Cerebellar nuclear complex (tissue), 1 donor: Measurements from ENCODE around the gene GOLGA6L7.
"Not testable (repeated sequence)": the region's sequence is repeated elsewhere in the genome, so short reads cannot be mapped to it uniquely, and the experiment has no call there.

ENCODE experiments used
- DNase-seq, 2 experiments: peaks; one replicate each; lab custom pipeline; 2025; lab: John Stamatoyannopoulos, UW

The GOLGA6L7 gene

GRCh38 chr15:28844147-28844546, 4.3 kb downstream of the GOLGA6L7 start:
- DNase-seq = not testable (repeated sequence)

- DNase-seq = not testable (repeated sequence)
Observed at GRCh38 chr15:28843520-28843919, 4.9 kb downstream of the GOLGA6L7 start.

GRCh38 chr15:28842210-28842609, 6.2 kb downstream of the GOLGA6L7 start:
- not testable (repeated sequence) for DNase-seq

- DNase-seq = not testable (repeated sequence)
Observed at GRCh38 chr15:28840285-28840684, 8.2 kb downstream of the GOLGA6L7 start.

DNA sequence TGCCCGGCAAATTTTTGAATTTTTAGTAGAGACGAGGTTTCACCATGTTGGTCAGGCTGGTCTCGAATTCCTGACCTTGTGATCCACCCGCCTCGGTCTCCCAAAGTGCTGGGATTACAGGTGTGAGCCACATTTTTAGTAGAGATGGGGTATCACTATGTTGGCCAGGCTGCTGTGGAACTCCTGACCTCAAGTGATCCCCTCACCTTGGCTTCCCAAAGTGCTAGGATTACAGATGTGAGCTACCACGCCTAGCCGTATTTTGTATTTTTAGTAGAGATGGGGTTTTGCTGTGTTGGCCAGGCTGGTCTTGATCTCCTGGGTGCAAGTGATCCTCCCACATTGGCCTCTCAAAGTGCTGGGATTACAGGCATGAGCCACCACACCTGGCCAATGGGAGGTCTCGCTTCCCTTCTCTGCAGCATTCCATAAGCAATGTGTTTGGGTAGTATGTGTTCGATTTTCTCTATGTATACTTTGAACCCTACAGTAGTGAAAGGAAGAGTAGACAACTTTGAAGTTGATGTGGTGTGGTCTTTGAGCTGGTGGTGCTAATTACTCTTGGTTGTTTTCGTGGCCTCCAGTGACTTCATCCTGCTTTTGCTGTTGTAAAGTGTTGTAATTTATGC, 13.4 kb downstream of the GOLGA6L7 start:
- DNase-seq = not testable (repeated sequence)

GRCh38 chr15:28831897-28832587, 16.4 kb downstream of the GOLGA6L7 start:
- peak; percentile 17 to 79 for DNase-seq

DNA sequence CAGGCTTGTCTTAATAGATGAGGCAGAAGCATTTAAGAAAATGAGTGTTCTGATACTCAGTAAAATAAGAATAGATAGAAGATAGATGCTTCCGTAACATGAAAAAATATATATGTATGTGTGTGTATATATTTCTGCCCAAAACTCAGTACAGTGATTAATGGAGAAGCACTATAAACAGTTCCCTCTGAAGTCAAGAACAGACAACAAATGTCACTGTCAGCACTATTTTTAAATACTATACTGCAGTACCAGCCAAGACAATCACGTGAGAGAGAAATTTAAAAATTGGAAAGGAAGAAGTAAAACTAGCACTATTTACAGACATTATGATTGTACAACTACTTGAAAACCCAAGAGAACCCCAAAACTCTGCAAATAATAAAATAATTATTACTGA, 27.0 kb downstream of the GOLGA6L7 start:
- not testable (repeated sequence) for DNase-seq

GRCh38 chr15:28819930-28820295, 28.5 kb downstream of the GOLGA6L7 start:
- not testable (repeated sequence) for DNase-seq

DNA sequence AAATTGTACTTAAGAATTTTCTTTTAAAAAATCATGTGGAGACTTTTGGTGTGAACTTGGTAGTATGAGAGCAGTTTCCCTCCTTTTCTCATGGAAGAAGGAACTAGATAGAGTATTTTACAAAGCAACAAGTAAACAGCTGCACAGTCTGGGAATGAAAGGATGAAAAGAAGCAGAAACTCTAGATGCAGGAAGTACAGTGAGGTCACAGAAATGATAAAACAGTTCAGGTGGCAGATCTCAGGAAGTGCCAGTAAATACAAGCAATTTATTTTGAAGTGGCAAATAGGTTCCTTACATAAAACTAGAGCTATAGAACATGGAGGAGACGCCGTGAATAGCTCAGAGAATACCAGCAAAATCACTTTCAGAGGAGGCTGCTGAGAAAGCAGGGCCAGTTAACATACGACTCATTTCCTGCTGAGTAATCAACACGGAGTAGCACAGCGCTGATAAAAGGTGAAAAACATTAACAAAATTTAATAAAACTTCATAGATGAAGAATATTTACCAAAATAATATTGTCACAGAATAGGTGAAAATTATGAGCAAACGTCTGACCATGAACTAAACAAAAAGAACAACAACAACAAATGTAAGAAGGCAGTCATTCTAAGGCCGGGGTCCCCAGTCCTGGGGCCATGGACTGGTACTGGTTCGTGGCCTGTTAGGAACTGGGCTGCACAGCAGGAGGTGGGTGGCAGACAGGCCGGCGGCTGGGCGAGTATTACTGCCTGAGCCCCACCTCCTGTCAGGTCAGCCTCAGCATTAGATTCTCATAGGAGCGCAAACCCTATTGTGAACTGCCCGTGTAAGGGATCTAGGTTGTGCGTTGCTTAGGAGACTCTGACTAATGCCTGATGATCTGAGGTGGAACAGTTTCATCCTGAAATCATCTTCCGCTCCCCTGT, 29.2 kb downstream of the GOLGA6L7 start:
- DNase-seq = not testable (repeated sequence)

DNA sequence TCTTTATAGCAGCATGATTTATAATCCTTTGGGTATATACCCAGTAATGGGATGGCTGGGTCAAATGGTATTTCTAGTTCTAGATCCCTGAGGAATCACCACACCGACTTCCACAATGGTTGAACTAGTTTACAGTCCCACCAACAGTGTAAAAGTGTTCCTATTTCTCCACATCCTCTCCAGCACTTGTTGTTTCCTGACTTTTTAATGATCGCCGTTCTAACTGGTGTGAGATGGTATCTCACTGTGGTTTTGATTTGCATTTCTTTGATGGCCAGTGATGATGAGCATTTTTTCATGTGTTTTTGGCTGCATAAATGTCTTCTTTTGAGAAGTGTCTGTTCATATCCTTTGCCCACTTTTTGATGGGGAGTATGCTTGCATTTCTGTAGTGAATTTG, 30.3 kb downstream of the GOLGA6L7 start:
- not testable (repeated sequence) for DNase-seq

- not testable (repeated sequence) for DNase-seq
Observed at GRCh38 chr15:28814059-28814458, 34.4 kb downstream of the GOLGA6L7 start.

- DNase-seq = not testable (repeated sequence)
Observed at GRCh38 chr15:28813392-28813791, 35.1 kb downstream of the GOLGA6L7 start.

DNA sequence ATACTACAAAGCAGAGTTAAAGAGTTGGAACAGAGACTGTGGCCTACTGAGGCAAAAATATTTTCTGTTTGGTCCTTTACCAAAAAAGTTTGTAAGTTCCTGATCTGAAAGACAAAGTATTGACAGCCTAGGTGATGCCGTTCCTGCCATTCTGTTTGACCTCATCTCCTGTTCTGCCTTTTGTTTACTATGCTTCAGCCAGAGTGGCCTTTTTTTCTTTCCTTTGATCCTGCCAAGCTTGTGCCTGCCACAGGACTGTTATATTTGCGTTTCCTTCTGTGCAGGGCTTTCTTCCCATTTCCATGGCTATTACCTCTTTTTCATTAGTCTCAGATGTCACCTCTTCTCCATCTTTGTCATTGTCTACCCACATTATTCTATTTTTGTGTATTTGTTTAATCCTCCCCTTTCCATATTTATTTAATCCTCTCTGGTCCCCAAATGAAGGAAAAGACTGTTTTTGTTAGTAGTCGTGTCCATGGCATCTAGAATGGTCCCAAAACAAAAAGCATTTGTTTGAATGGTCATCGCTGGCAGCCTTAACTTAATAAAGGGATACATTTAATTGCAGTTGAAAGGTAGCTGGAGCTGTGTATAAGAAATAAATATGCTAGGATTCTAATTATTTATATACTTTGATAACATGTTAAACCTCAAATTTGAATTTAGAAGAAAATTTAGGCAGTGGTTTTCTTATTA, 36.4 kb downstream of the GOLGA6L7 start:
- not testable (repeated sequence) for DNase-seq

DNA sequence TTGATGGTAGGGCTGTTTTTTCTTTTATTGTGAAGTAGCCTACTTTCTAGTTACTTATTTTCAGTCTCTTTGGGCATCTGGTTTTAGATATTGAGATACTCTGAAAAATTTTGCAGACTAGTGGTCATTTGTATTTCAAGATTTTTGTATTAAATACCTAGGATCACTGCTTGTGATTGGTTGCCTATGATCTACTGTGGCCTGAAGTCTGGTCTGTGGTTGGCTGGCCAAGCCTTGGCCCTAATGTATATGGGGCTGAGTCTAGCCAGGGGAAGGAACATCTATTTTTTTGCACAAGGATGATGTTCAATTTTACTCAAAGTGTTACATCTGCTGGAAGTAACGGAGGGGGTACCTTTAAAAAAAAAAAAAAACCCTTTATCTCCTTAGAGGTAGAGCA, 38.0 kb downstream of the GOLGA6L7 start:
- DNase-seq = not testable (repeated sequence)

GRCh38 chr15:28808136-28808535, 40.3 kb downstream of the GOLGA6L7 start:
- not testable (repeated sequence) for DNase-seq

DNA sequence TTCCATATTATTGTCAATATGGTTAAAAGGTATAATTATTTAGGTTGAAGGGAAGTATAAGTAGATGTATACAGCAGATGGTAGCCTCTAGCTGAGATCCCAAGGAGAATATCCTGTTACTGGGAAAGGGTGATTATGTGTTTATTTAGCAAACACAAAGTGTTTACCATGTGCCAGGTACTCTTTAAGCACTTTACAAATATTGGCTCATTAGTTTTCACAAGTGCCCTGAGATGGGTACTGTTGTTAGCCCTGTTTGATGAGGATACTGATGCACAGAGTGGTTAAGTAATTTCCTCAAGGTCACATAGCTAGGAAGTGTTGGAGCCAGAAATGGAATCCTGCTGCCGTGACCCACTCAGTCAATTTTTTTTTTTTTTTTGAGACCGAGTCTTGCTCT, 48.1 kb downstream of the GOLGA6L7 start:
- DNase-seq = not testable (repeated sequence)

DNA sequence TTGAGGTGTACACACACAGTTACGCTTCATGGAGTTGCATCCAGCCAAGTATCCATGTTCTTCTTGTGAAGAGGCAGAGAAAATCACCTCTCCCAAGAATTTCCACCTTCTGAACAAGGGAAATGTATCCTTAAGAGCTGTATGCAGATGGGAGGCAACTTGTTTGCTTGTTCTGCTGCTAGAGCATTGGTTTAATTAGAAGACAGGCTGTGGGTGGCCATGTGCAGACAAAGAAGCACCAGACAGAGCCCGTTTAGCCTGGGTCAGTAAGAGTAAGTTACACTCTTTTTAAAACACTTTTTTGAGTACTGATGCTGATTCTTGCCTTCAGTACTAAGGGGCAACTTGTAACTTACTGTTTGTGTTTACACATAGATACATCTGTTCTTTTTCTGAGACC, 50.2 kb downstream of the GOLGA6L7 start:
- not testable (repeated sequence) for DNase-seq

DNA sequence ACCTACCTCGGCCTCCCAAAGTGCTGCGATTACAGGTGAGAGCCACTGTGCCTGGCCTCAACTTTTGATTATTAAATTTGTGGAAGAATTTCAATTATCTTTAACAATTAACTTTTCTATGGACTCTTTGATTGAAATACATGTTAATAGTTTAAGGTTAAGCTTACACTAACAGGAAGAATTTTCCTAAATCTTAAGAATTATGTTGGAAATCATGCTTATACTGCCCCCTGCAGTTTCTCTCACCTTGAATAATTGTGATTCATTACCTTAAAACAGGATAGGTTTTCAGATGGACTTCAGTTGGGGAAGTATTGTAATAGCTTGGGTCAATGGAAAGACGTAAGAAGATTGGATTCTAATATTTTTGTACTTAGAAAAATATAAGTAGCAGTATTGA, 54.2 kb downstream of the GOLGA6L7 start:
- not testable (repeated sequence) for DNase-seq
